H1 (cell line): Measurements from ENCODE around the gene RAP1GAP. TPM values are rescaled to one million over a fixed set of nuclear protein-coding genes. Genes with fewer than 3 reads are reported as not detected.

ENCODE experiments used
- CTCF ChIA-PET: fragments of 300-600 bp; sonication (Branson Sonifier 250); formaldehyde crosslinking; loops from one replicate; lab custom pipeline; 2021; ENCODE audit not compliant: partially characterized antibody; lab: Charles Lee
- POLR2A ChIA-PET: fragments of 300-600 bp; sonication (Branson Sonifier 250); formaldehyde crosslinking; loops from one replicate; lab custom pipeline; 2021; ENCODE audit warnings: inconsistent platforms; ENCODE audit not compliant: partially characterized antibody; lab: Charles Lee
- DNase-seq, 2 experiments: peaks; one replicate each; pipeline versions ENCODE4 v3.0.0 to v3.0.0-alpha.2; 2010 to 2022; ENCODE audit warnings: low spot score in 2 of 2, low read depth in 1 of 2, mixed read lengths in 1 of 2
- FAIRE-seq: peaks from 2 replicates; lab custom pipeline; 2011; peaks lifted over from hg19 to GRCh38; lab: Jason Lieb, UNC
- H2AFZ ChIP-seq: 2 replicates; pipeline ENCODE4 v1.8.1; 2012; ENCODE audit warnings: low read length, inconsistent platforms
- H2AK5ac ChIP-seq: 2 replicates; pipeline ENCODE4 v1.6.1; 2013; ENCODE audit warnings: low read depth, low read length
- H2BK120ac ChIP-seq: replicated peaks from 2 replicates; pipeline ENCODE3; 2013; ENCODE audit warnings: low read depth, low read length, inconsistent platforms
- H2BK12ac ChIP-seq: 2 replicates; pipeline ENCODE4 v1.6.1; 2013; ENCODE audit warnings: low read depth, low read length
- H2BK15ac ChIP-seq: 2 replicates; pipeline ENCODE4 v1.6.1; 2013; ENCODE audit warnings: low read length
- H2BK20ac ChIP-seq: 2 replicates; pipeline ENCODE4 v1.6.1; 2013; ENCODE audit warnings: low read length
- H2BK5ac ChIP-seq: 2 replicates; pipeline ENCODE4 v1.6.1; 2013; ENCODE audit warnings: low read depth, low read length
- H3K14ac ChIP-seq: 2 replicates; pipeline ENCODE4 v1.6.1; 2013; ENCODE audit warnings: inconsistent platforms; ENCODE audit not compliant: insufficient read length
- H3K18ac ChIP-seq: 2 replicates; pipeline ENCODE4 v1.6.1; 2013; ENCODE audit warnings: low read length; ENCODE audit errors: extremely low read depth
- H3K23ac ChIP-seq: 2 replicates; pipeline ENCODE4 v1.6.1; 2013; ENCODE audit warnings: inconsistent platforms; ENCODE audit not compliant: insufficient read length
- H3K23me2 ChIP-seq: 2 replicates; pipeline ENCODE4 v1.6.1; 2013; ENCODE audit warnings: low read depth, low read length
- H3K27ac ChIP-seq: 2 replicates; pipeline ENCODE4 v1.6.1; 2011; ENCODE audit warnings: low read depth, low read length, inconsistent platforms
- H3K27me3 ChIP-seq, 4 experiments: replicated peaks in 1 of 4; 1 replicate in 1 of 4; 2 replicates in 3 of 4; pipeline versions ENCODE4 v1.6.1 to v1.8.1; 2011 to 2013; ENCODE audit warnings: low read length in 3 of 4, mild to moderate bottlenecking in 3 of 4, inconsistent platforms in 2 of 4, mixed read lengths in 2 of 4, moderate library complexity in 1 of 4; ENCODE audit not compliant: control insufficient read depth in 3 of 4, insufficient read depth in 3 of 4; ENCODE audit errors: extremely low read depth in 1 of 4
- H3K36me3 ChIP-seq, 4 experiments: 2 replicates each; pipeline versions ENCODE4 v1.6.1 to v1.8.1; 2011 to 2013; ENCODE audit warnings: mild to moderate bottlenecking in 4 of 4, low read length in 3 of 4, moderate library complexity in 2 of 4, control low read depth in 1 of 4, inconsistent platforms in 1 of 4; ENCODE audit not compliant: insufficient read depth in 4 of 4, control insufficient read depth in 2 of 4
- H3K4ac ChIP-seq: replicated peaks from 2 replicates; pipeline ENCODE3; 2013; ENCODE audit warnings: low read length, low read depth, mixed read lengths, inconsistent platforms; ENCODE audit not compliant: insufficient read length
- H3K4me1 ChIP-seq, 4 experiments: replicated peaks in 1 of 4; 1 replicate in 1 of 4; 2 replicates in 3 of 4; pipeline versions ENCODE4 v1.6.1 to v1.8.1; 2011 to 2013; ENCODE audit warnings: low read length in 3 of 4, inconsistent platforms in 2 of 4, mixed read lengths in 1 of 4; ENCODE audit not compliant: insufficient read depth in 4 of 4, control insufficient read depth in 3 of 4
- H3K4me2 ChIP-seq, 2 experiments: 2 replicates each; pipeline versions ENCODE4 v1.6.1 to v1.8.1; 2011 to 2013; ENCODE audit warnings: low read depth in 2 of 2, low read length in 2 of 2, control low read depth in 1 of 2, inconsistent platforms in 1 of 2, mild to moderate bottlenecking in 1 of 2; ENCODE audit not compliant: insufficient read depth in 1 of 2
- H3K4me3 ChIP-seq, 4 experiments: fragments of 200-600, 300-600 bp in 1 of 4; sonication (generic), shearing (Covaris generic), sonication (Bioruptor Twin) in 1 of 4; 2 replicates each; pipeline versions ENCODE4 v1.5.1 to v1.8.1; 2011 to 2016; ENCODE audit warnings: low read length in 4 of 4, low read depth in 3 of 4, control low read depth in 2 of 4, inconsistent platforms in 2 of 4, mild to moderate bottlenecking in 2 of 4, mixed read lengths in 1 of 4, moderate library complexity in 1 of 4; ENCODE audit not compliant: insufficient read depth in 2 of 4; ENCODE audit errors: extremely low read depth in 1 of 4
- H3K56ac ChIP-seq: replicated peaks from 2 replicates; pipeline ENCODE3; 2013; ENCODE audit warnings: low read depth, mild to moderate bottlenecking, mixed read lengths, low read length, inconsistent platforms; ENCODE audit not compliant: insufficient read length
- H3K79me1 ChIP-seq: 2 replicates; pipeline ENCODE4 v1.6.1; 2013; ENCODE audit warnings: low read depth, low read length, control low read depth
- H3K79me2 ChIP-seq, 2 experiments: 2 replicates each; pipeline versions ENCODE4 v1.6.1 to v1.8.1; 2012 to 2013; ENCODE audit warnings: low read length in 2 of 2, mild to moderate bottlenecking in 2 of 2, inconsistent platforms in 1 of 2; ENCODE audit not compliant: insufficient read depth in 2 of 2, control insufficient read depth in 1 of 2
- H3K9ac ChIP-seq, 4 experiments: replicated peaks in 1 of 4; 1 replicate in 1 of 4; 2 replicates in 3 of 4; pipeline versions ENCODE4 v1.6.1 to v1.8.1; 2011 to 2013; ENCODE audit warnings: low read depth in 3 of 4, low read length in 3 of 4, control low read depth in 2 of 4, mild to moderate bottlenecking in 2 of 4, moderate library complexity in 2 of 4, inconsistent platforms in 1 of 4; ENCODE audit errors: extremely low read depth in 1 of 4
- H3K9me3 ChIP-seq, 2 experiments: 2 replicates each; pipeline versions ENCODE4 v1.6.1 to v1.8.1; 2012 to 2013; ENCODE audit warnings: mild to moderate bottlenecking in 2 of 2, moderate library complexity in 2 of 2, control low read depth in 1 of 2, inconsistent platforms in 1 of 2, low read depth in 1 of 2, low read length in 1 of 2, mixed read lengths in 1 of 2; ENCODE audit not compliant: insufficient read depth in 2 of 2
- H4K20me1 ChIP-seq, 2 experiments: replicated peaks in 1 of 2; 2 replicates each; pipeline versions ENCODE3 to v1.8.1; 2011 to 2013; ENCODE audit warnings: inconsistent platforms in 2 of 2, low read length in 2 of 2, mild to moderate bottlenecking in 1 of 2; ENCODE audit not compliant: insufficient read depth in 2 of 2, control insufficient read depth in 1 of 2
- H4K5ac ChIP-seq: 2 replicates; pipeline ENCODE4 v1.6.1; 2013; ENCODE audit warnings: low read length, low read depth, mixed read lengths, inconsistent platforms; ENCODE audit not compliant: insufficient read length
- H4K8ac ChIP-seq: 2 replicates; pipeline ENCODE4 v1.8.0; 2013; ENCODE audit warnings: mild to moderate bottlenecking, moderate library complexity, low read length, inconsistent platforms; ENCODE audit not compliant: insufficient read depth; ENCODE audit errors: extremely low read depth
- H4K91ac ChIP-seq: replicated peaks from 2 replicates; pipeline ENCODE3; 2013; ENCODE audit warnings: low read length, mixed read lengths, inconsistent platforms; ENCODE audit not compliant: insufficient read length
- GABPA ChIP-seq: IDR thresholded peaks from 2 replicates; pipeline ENCODE4 v1.6.1; 2011; ENCODE audit warnings: mild to moderate bottlenecking, low read length, moderate library complexity, borderline replicate concordance; ENCODE audit not compliant: insufficient read depth
- SUZ12 ChIP-seq: fragments of 200-600 bp; sonication (generic); IDR thresholded peaks from 2 replicates; pipeline ENCODE4 v1.6.1; 2012; ENCODE audit warnings: mild to moderate bottlenecking, inconsistent platforms, low read length, moderate library complexity, mixed read lengths
- TCF12 ChIP-seq: IDR thresholded peaks from 2 replicates; pipeline ENCODE4 v1.6.1; 2011; ENCODE audit warnings: low read depth, mild to moderate bottlenecking, low read length
- WGBS, 2 experiments: shearing (Covaris generic) in 1 of 2; methylation state at CpG; one replicate each; pipeline versions ENCODE4 v1.1.6 to v1.1.7; 2013 to 2015; ENCODE audit warnings: low lambda C conversion rate in 2 of 2, mixed read lengths in 2 of 2, inconsistent platforms in 1 of 2, low coverage in 1 of 2, missing lambda C conversion rate in 1 of 2; ENCODE audit not compliant: insufficient replicate concordance in 2 of 2, insufficient coverage in 1 of 2, insufficient read length in 1 of 2; ENCODE audit errors: extremely low coverage in 1 of 2, missing lambda C conversion rate in 1 of 2; 5-methylcytosine and 5-hydroxymethylcytosine counted together
- long read RNA-seq, 2 experiments: library from RNA in 1 of 2; library from capped mRNA in 1 of 2; stranded (forward); transcript quantifications; one replicate each; pipeline ENCODE4 v2.0.0, GENCODE V29; 2021; ENCODE audit warnings: inconsistent platforms in 1 of 2
- polyA minus RNA-seq, 3 experiments: library from RNA; depleted of rRNA, polyadenylated mRNA; stranded (reverse); fragments of >200 nt; gene quantifications; 1 replicate in 2 of 3; 2 replicates in 1 of 3; pipeline ENCODE4 v1.2.3, GENCODE V29; 2011
- polyA plus RNA-seq, 7 experiments: library from polyadenylated mRNA; depleted of rRNA in 3 of 7; stranded (reverse) in 5 of 7; unstranded in 2 of 7; fragments of >200 nt in 5 of 7; fragments of 200-250 nt in 2 of 7; gene quantifications; 1 replicate in 5 of 7; 2 replicates in 1 of 7; 4 replicates in 1 of 7; pipeline versions ENCODE4 v1.2.1 to v1.2.3, GENCODE V29; 2011 to 2013; ENCODE audit warnings: missing spikeins in 2 of 7, mixed read lengths in 2 of 7
- total RNA-seq: library from RNA; stranded (reverse); fragmentation: NEBNext Ultra II Directional; extraction: Animal tissue kit (Norgen Biotek cat#: 25700); gene quantifications from 2 replicates; pipeline ENCODE4 v1.2.1, GENCODE V29; 2021
- TF ChIP-seq, protein P1 (sequence below): IDR thresholded peaks from 2 replicates; pipeline ENCODE4 v1.6.1; 2012; ENCODE audit warnings: inconsistent platforms
- TF ChIP-seq, protein P2 (sequence below), 3 experiments: IDR thresholded peaks; 1 replicate in 2 of 3; 2 replicates in 1 of 3; pipeline versions ENCODE4 v1.5.1 to v1.6.1; 2011; ENCODE audit warnings: low read length in 3 of 3, mild to moderate bottlenecking in 3 of 3, inconsistent platforms in 2 of 3, low read depth in 1 of 3, moderate library complexity in 1 of 3; ENCODE audit not compliant: insufficient read depth in 1 of 3; ENCODE audit errors: control extremely low read depth in 1 of 3

RAP1GAP gene
- total RNA-seq (7.8 and 8.4 TPM in 2 replicates), polyA plus RNA-seq (2011; rRNA removed) (8.4 and 9.9 TPM in 2 replicates), polyA minus RNA-seq (2011; rRNA and poly(A)+ RNA removed) (7.7 and 11.9 TPM in 2 replicates)
- 8.0 TPM for polyA plus RNA-seq (2011; cell fraction: cytosol; rRNA removed)
- polyA plus RNA-seq (2011; cell fraction: nucleus; rRNA removed) = 26.1 TPM
- 6.9 to 9.7 TPM (median 8.3 TPM) in 4 replicates for polyA plus RNA-seq (2012, experiment 1 of 2)
- polyA plus RNA-seq (2012, experiment 2 of 2) = 7.0 TPM
- 5.6 TPM for polyA plus RNA-seq (2013, experiment 1 of 2)
- polyA plus RNA-seq (2013, experiment 2 of 2) = 6.1 TPM
- polyA minus RNA-seq (2011; cell fraction: cytosol; rRNA and poly(A)+ RNA removed) = 4.9 TPM
- 6.0 TPM for polyA minus RNA-seq (2011; cell fraction: nucleus; rRNA and poly(A)+ RNA removed)
- long read RNA-seq, experiment 1, partial matches to known transcripts = 7 of 14 reads
- long read RNA-seq, experiment 1, other reads (novel, unspliced or antisense) = 6 of 14 reads
- long read RNA-seq, experiment 2, partial matches to known transcripts = 0 of 1 reads
- long read RNA-seq, experiment 2, other reads (novel, unspliced or antisense) = 1 of 1 reads

DNA sequence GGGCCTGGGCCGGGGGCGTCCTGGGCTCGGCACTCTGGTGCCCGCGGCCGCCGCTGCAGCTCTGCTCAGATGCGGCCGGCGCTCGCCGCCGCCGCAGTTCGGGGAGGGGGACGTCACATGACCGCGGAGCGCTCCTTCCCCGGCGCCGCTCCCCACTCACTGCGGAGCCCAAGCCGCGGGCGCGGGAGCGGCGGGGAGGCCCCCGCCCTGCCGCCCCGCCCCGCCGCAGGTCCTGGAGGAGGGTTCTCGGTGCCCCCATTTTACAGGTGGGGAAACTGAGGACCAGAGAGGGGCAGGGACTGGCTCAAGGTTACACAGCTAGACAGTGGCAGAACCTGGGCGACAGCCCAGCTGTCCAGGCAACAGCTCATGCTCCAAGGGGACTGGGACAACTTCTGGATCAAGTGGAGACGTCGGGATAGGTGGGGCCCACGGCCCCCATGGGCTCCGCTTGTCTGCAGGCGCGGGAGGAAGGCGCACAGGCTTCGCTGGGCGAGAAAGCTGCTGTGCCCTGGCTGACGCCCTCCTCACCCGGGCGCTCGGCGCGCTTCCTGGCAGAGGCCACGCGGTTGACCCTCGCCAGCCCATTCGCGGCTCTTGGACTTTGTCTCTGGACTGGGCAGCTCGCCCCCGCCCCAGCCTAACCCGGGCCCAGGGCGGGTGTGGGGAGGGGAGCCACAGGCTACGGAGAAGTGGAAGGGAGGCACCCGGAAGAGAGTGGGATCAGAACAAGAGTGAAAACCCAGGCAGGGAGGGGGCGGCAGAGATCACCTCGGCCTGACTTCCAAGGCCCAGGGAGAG lies at the start of gene RAP1GAP:
RAP1GAP (minus strand) TSS at position 100 of the 801 bp plus-strand sequence. CDS start 49,325 bp downstream, outside the sequence.
- Histone ChIP-seq H3K79me2 (no peaks in the 10 kb centered on the region), H2BK12ac (0 out of 2 replicates have a peak within 1 kb of the TSS, but pooled peaks have one; percentile 50), H2BK5ac (no peak within 1 kb of the TSS), H2BK15ac (no peak within 1 kb of the TSS), H3K56ac (no peak within 1 kb of the TSS), H4K8ac (peak within 1 kb of the TSS; percentile 63), H3K79me1 (no peaks in the 10 kb centered on the region), H3K4ac (no peak within 1 kb of the TSS), H4K20me1 (peaks cover 0 to 2% of the 10 kb centered on the region in 2 experiments), H2AFZ (peak within 1 kb of the TSS; percentile 90), H3K4me2 (peak within 1 kb of the TSS; percentile 68 to 98), H2AK5ac (0 out of 2 replicates have a peak within 1 kb of the TSS, but pooled peaks have one; percentile 17), H3K27me3 (peaks cover 0 to 28% (median 19%) of the 10 kb centered on the region in 4 experiments; a peak in 5 of 7 replicates), H4K5ac (no peak within 1 kb of the TSS), H3K9me3 (no peaks in the 10 kb centered on the region), H2BK120ac (no peak within 1 kb of the TSS), H3K23me2 (peaks cover 13% of the 10 kb centered on the region), H3K4me3 (peak within 1 kb of the TSS; percentile 62 to 76 (median 68)), H4K91ac (peak within 1 kb of the TSS; percentile 16), H2BK20ac (peak within 1 kb of the TSS; percentile 2; the same call in 1 of the 2 replicates), H3K14ac (no peak within 1 kb of the TSS), H3K36me3 (no peaks in the 10 kb centered on the region), H3K4me1 (peaks cover 0 to 26% (median 9%) of the 10 kb centered on the region in 4 experiments; a peak in 6 of 7 replicates), H3K23ac (no peak within 1 kb of the TSS), H3K9ac (peak within 1 kb of the TSS in 3 of 4 experiments; percentile 20 to 64 (median 33); a peak in 4 of 7 replicates), H3K18ac (peak within 1 kb of the TSS; percentile 64), H3K27ac (no peak within 1 kb of the TSS)
- ChIA-PET POLR2A (interaction anchor here (1.2 to 2.8 kb wide), 4 partner anchors 9 to 39 kb away, joined by 3 to 19 read pairs (median 5); no protein-coding TSS in a partner anchor), CTCF (interaction anchor here (0.7 to 4.6 kb wide), 5 partner anchors 9 to 311 kb away, joined by 3 to 25 read pairs (median 3); no protein-coding TSS in a partner anchor)
- FAIRE-seq = no peak
- WGBS, 2 experiments = 3% methylated on average over 33 of the region's 64 CpGs; no CpG with 5 or more reads in 1 of the 2 experiments
- DNase-seq = no peak
- TF ChIP-seq, protein P1, sequence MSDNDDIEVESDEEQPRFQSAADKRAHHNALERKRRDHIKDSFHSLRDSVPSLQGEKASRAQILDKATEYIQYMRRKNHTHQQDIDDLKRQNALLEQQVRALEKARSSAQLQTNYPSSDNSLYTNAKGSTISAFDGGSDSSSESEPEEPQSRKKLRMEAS = peak; percentile 68
- TF ChIP-seq, protein P2, sequence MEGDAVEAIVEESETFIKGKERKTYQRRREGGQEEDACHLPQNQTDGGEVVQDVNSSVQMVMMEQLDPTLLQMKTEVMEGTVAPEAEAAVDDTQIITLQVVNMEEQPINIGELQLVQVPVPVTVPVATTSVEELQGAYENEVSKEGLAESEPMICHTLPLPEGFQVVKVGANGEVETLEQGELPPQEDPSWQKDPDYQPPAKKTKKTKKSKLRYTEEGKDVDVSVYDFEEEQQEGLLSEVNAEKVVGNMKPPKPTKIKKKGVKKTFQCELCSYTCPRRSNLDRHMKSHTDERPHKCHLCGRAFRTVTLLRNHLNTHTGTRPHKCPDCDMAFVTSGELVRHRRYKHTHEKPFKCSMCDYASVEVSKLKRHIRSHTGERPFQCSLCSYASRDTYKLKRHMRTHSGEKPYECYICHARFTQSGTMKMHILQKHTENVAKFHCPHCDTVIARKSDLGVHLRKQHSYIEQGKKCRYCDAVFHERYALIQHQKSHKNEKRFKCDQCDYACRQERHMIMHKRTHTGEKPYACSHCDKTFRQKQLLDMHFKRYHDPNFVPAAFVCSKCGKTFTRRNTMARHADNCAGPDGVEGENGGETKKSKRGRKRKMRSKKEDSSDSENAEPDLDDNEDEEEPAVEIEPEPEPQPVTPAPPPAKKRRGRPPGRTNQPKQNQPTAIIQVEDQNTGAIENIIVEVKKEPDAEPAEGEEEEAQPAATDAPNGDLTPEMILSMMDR (IDR thresholded peaks at IDR 0.05; ENCODE audit: control extremely low read depth in 1 of 3, insufficient read depth in 1 of 3, low read depth in 1 of 3, low read length in 3 of 3) = peak in 1 of 3 experiments; percentile 15; a peak in 1 of 4 replicates
- TF ChIP-seq TCF12 (no peak), SUZ12 (no peak; the same call in 1 of the 2 replicates), GABPA (no peak)
